SK-N-SH (cell line): ENCODE results near the gene SGCE.

ENCODE experiments used
- CTCF ChIP-seq: fragments of 200-600 bp; sonication (generic); IDR thresholded peaks from 2 replicates; pipeline ENCODE4 v1.6.1; 2017; ENCODE audit warnings: antibody characterized with exemption, mild to moderate bottlenecking, moderate library complexity
- MAX ChIP-seq: IDR thresholded peaks from 2 replicates; pipeline ENCODE4 v1.4.0; 2012; ENCODE audit warnings: low read depth
- RAD21 ChIP-seq: IDR thresholded peaks from 2 replicates; pipeline ENCODE4 v1.6.1; 2012; ENCODE audit warnings: mild to moderate bottlenecking, low read length
- RFX5 ChIP-seq: IDR thresholded peaks from 2 replicates; pipeline ENCODE4 v1.6.1; 2012; ENCODE audit warnings: mild to moderate bottlenecking, improper control_type of control experiment, low read length
- TAF1 ChIP-seq: IDR thresholded peaks from 2 replicates; pipeline ENCODE4 v1.6.1; 2012; ENCODE audit warnings: low read depth, mild to moderate bottlenecking, low read length, moderate library complexity, borderline replicate concordance
- TF ChIP-seq, protein P1 (sequence below): IDR thresholded peaks from 2 replicates; pipeline ENCODE4 v1.6.1; 2012; ENCODE audit warnings: mild to moderate bottlenecking, low read depth, low read length, moderate library complexity

- TF ChIP-seq, protein P1, sequence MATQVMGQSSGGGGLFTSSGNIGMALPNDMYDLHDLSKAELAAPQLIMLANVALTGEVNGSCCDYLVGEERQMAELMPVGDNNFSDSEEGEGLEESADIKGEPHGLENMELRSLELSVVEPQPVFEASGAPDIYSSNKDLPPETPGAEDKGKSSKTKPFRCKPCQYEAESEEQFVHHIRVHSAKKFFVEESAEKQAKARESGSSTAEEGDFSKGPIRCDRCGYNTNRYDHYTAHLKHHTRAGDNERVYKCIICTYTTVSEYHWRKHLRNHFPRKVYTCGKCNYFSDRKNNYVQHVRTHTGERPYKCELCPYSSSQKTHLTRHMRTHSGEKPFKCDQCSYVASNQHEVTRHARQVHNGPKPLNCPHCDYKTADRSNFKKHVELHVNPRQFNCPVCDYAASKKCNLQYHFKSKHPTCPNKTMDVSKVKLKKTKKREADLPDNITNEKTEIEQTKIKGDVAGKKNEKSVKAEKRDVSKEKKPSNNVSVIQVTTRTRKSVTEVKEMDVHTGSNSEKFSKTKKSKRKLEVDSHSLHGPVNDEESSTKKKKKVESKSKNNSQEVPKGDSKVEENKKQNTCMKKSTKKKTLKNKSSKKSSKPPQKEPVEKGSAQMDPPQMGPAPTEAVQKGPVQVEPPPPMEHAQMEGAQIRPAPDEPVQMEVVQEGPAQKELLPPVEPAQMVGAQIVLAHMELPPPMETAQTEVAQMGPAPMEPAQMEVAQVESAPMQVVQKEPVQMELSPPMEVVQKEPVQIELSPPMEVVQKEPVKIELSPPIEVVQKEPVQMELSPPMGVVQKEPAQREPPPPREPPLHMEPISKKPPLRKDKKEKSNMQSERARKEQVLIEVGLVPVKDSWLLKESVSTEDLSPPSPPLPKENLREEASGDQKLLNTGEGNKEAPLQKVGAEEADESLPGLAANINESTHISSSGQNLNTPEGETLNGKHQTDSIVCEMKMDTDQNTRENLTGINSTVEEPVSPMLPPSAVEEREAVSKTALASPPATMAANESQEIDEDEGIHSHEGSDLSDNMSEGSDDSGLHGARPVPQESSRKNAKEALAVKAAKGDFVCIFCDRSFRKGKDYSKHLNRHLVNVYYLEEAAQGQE: no peak
- TF ChIP-seq CTCF (no peak), RAD21 (no peak), RFX5 (no peak), MAX (no peak), TAF1 (no peak)
Observed at GRCh38 chr7:94612253-94612652, 43.7 kb downstream of the SGCE start.
